RPMI7951 (cell line): Measurements from ENCODE around the gene TMEM255B. TPM values are rescaled to one million over a fixed set of nuclear protein-coding genes. Genes with fewer than 3 reads are reported as not detected.

Experiments
- DNase-seq: peaks from one replicate; pipeline ENCODE4 v3.0.0-alpha.2; 2012; ENCODE audit warnings: low read depth
- total RNA-seq: library from RNA; depleted of rRNA; stranded (reverse); fragments of >200 nt; shearing (Covaris generic); gene quantifications from 2 replicates; pipeline ENCODE4 v1.2.3, GENCODE V29; 2014; rRNA removed

The TMEM255B gene
- total RNA-seq, 1 experiment from 2014 or later = 0.60 TPM

DNA sequence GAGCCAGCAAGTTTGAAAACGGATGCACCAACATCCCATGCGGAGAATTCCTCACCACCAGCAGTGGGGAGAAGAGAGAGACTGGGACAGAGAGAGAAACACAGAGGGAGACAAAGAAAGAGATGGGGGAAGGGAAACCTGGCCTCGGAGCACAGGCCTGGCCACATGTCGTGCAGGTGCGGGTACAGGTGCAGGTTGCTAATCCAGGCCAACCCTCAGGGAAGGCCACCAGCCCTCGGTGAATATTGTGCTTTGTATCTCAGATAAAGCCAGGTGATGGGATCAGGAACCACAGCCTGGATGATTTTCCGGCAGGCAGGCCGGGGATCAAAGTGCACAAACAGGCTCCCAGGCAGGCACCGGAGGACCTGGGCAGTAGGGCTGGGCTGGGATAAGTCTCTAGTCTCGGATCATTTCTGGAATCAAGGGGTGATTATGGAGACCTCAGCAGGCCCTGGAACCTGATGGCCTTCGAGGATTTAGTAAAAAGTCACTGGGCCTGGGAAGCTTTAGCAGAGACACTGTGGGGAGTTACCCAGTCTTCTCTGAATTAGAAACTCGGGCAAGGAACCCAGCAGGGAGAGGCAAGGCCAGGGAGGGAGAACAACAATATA is 101.1 kb downstream of the TMEM255B start:
- DNase-seq = no peak

- no peak for DNase-seq
These were observed 101.8 kb downstream of the TMEM255B start for GRCh38 chr13:113860665-113861432.

DNA sequence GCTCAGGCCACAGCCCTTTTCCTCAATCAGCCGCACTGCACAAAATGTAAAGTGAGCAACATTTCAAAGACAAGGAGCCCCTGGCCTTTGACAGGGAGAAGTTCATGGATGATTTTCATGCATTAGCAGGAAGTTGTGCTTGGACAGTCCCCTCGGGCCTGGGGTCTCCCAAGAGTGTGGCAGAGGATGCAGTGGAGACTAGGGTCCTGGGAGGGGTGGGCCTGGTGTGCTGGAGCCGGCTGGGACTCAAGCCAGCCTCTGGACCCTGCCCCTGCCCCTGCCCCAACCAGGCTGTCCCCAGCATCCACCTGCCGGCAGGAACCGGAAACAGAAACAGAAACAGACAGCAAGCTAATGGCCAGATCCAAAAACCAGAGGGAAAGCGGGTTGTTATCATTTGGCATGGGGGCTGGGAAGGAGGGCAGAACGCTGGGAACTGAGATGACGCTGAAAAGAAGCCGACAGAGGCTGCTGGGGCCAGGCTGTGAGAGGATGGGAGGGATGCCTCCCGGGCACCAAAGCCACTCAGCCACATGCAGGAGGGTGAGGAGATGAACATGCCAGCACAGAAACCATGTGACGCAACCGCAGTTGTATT is 102.5 kb downstream of the TMEM255B start:
- DNase-seq = peak; percentile 91

- DNase-seq = peak; percentile 78
These were observed 103.3 kb downstream of the TMEM255B start for GRCh38 chr13:113862191-113862930.

- peak; percentile 32 for DNase-seq
These were observed 104.0 kb downstream of the TMEM255B start for GRCh38 chr13:113862931-113863523.

DNA sequence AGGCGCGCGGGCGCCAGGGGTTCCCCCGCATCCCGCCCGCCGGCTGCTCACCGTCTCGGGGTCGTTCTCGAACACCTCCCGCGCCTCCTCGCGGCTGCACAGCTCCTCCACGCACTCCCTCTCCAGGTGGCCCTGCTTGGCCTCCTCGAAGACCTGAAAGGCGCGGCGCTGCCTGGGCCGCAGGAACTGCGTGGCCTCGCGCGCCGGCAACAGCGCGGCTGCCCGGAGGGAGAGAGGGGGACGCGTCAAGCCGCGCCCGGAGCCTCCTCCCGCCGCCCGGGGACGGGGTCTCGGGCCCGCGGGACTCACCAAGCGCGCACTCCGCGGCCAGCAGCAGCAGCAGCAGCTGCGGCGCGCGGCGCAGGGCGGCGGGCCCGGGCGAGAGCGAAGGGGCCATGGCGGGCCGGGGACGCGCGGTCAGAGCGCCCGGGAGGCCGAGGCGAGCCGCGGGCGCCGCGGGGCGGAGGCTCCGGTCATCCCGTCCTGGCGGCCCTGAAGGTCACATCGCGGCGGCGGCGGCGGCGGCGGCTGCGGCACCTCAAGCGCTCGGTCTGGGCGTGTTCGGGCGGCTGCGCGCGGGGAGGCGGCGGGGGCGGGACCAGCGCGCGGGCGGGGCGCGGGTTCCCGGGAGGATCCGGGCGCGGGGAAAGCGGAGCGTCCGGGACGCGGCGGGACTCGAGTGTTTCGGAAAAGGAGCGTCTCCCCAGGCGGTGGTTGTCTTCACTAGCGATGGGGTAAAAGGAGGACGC is 104.7 kb downstream of the TMEM255B start, which contains the start of gene GAS6:
Gene GAS6 (minus strand): TSS at position 553 of the 749 bp plus-strand sequence. CDS start 156 bp downstream, at position 397.
- peak; percentile 60 for DNase-seq

DNA sequence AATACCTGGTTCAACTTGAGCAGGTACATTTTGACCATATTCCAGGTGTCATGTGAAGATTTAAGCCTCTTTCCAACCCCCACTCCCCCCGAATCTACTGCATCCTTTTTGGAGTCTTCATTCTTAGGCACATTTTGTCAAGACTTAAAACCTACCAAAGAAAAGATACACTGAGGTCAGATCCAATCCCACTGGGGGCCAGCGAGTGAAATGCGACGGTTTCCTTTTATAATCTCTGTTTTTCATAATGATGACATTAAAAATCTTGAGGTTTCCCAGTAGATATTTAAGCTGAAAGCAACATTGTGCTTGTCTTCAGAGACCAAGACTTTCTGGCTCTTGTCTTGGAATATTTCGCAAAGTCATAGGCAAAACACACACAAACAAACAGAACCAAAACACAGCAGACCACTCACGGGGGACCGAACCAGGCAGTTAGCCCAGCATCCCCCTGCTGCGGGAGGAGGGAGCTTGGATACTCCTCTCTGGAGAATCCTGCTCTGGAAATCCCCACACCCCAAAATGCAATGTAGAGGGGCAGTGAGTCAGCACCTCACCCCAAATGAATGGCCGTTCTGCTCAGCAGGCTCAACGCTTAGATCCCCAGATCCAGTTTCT is 105.4 kb downstream of the TMEM255B start:
- DNase-seq = peak; percentile 42

- DNase-seq = no peak
These were observed 106.4 kb downstream of the TMEM255B start for GRCh38 chr13:113865427-113865826.

Other genes starting within 250 kb of the TMEM255B start
- 51.2 and 65.7 TPM in 2 replicates for gene TFDP1, start 174.5 kb upstream of the TMEM255B start, total RNA-seq
- not detected in 2 replicates for gene ATP4B, start 101.0 kb upstream of the TMEM255B start, total RNA-seq
- gene GRK1, start 92.0 kb upstream of the TMEM255B start, total RNA-seq = not detected in 2 replicates
- gene GAS6, start 104.8 kb downstream of the TMEM255B start, total RNA-seq = 91.2 and 119 TPM in 2 replicates
- 0.10 TPM in 1 of 2 replicates, not detected in the other for gene C13orf46, start 214.8 kb downstream of the TMEM255B start, total RNA-seq